ENCODE measurements around the gene ROBO1. TPM values are rescaled to one million over a fixed set of nuclear protein-coding genes. Genes with fewer than 3 reads are reported as not detected.
"Not testable (repeated sequence)": the region's sequence is repeated elsewhere in the genome, so short reads cannot be mapped to it uniquely, and the experiment has no call there.

Gene ROBO1
- total RNA-seq (2014; rRNA removed; shearing (Covaris generic)), result 17.8 and 19.5 TPM in 2 replicates

GRCh38 chr3:79767905-79768267, at the start of gene ROBO1:
TSS of gene ROBO1 (minus strand) at chr3:79767998.
- DNase-seq (ENCODE audit: low read depth), result no peak

GRCh38 chr3:79817224-79817623, 49.4 kb upstream of the ROBO1 start:
- DNase-seq (ENCODE audit: low read depth), result no peak

GRCh38 chr3:79815478-79815877, 47.7 kb upstream of the ROBO1 start:
- no peak for DNase-seq (ENCODE audit: low read depth)

GRCh38 chr3:79810581-79810980, 42.8 kb upstream of the ROBO1 start:
- DNase-seq (ENCODE audit: low read depth), result no peak

GRCh38 chr3:79810092-79810491, 42.3 kb upstream of the ROBO1 start:
- DNase-seq (ENCODE audit: low read depth), result no peak

- DNase-seq (ENCODE audit: low read depth), result no peak
These were observed 41.3 kb upstream of the ROBO1 start for GRCh38 chr3:79809106-79809505.

- no peak for DNase-seq (ENCODE audit: low read depth)
These were observed 40.7 kb upstream of the ROBO1 start for GRCh38 chr3:79808515-79808914.

GRCh38 chr3:79790177-79790576, 22.4 kb upstream of the ROBO1 start:
- DNase-seq (ENCODE audit: low read depth), result not testable (repeated sequence)

- DNase-seq (ENCODE audit: low read depth), result no peak
These were observed 5.5 kb upstream of the ROBO1 start for GRCh38 chr3:79773291-79773690.

- no peak for DNase-seq (ENCODE audit: low read depth)
These were observed 1.4 kb upstream of the ROBO1 start for GRCh38 chr3:79769229-79769628.

- DNase-seq (ENCODE audit: low read depth), result no peak
These were observed 449 bp downstream of the ROBO1 start for GRCh38 chr3:79767194-79767904.

- DNase-seq (ENCODE audit: low read depth), result no peak
These were observed 1.2 kb downstream of the ROBO1 start for GRCh38 chr3:79766496-79767193.

- DNase-seq (ENCODE audit: low read depth), result no peak
These were observed 1.9 kb downstream of the ROBO1 start for GRCh38 chr3:79765911-79766310.

GRCh38 chr3:79761441-79761840, 6.4 kb downstream of the ROBO1 start:
- DNase-seq (ENCODE audit: low read depth), result no peak

- DNase-seq (ENCODE audit: low read depth), result no peak
These were observed 16.1 kb downstream of the ROBO1 start for GRCh38 chr3:79751703-79752102.

GRCh38 chr3:79737530-79737929, 30.3 kb downstream of the ROBO1 start:
- no peak for DNase-seq (ENCODE audit: low read depth)

- DNase-seq (ENCODE audit: low read depth), result peak; percentile 19
These were observed 38.7 kb downstream of the ROBO1 start for GRCh38 chr3:79729096-79729495.

- DNase-seq (ENCODE audit: low read depth), result no peak
These were observed 41.0 kb downstream of the ROBO1 start for GRCh38 chr3:79726786-79727185.

GRCh38 chr3:79724206-79724605, 43.6 kb downstream of the ROBO1 start:
- no peak for DNase-seq (ENCODE audit: low read depth)

- DNase-seq (ENCODE audit: low read depth), result no peak
These were observed 77.7 kb downstream of the ROBO1 start for GRCh38 chr3:79690072-79690471.

GRCh38 chr3:79685108-79685507, 82.7 kb downstream of the ROBO1 start:
- DNase-seq (ENCODE audit: low read depth), result no peak

GRCh38 chr3:79684041-79684440, 83.8 kb downstream of the ROBO1 start:
- DNase-seq (ENCODE audit: low read depth), result no peak

GRCh38 chr3:79672731-79673130, 95.1 kb downstream of the ROBO1 start:
- no peak for DNase-seq (ENCODE audit: low read depth)

GRCh38 chr3:79672075-79672474, 95.7 kb downstream of the ROBO1 start:
- no peak for DNase-seq (ENCODE audit: low read depth)

Measured in Daoy (cell line).